K562 (cell line): Measurements from ENCODE around the gene GOT2. TPM values are rescaled to one million over a fixed set of nuclear protein-coding genes. Genes with fewer than 3 reads are reported as not detected.

Experiments used
- ATAC-seq: fragments of 200-7000 bp; cut with Tn5 transposase; 3 replicates; pipeline ENCODE4 v1.9.1; 2020; ENCODE audit warnings: moderate library complexity
- BruUV-seq: library from RNA; stranded (reverse); fragments of 400-500 nt; replicated peaks from 2 replicates; lab custom pipeline; 2021; lab: Mats Ljungman, UMichigan
- CTCF ChIA-PET: fragments of 300-600 bp; formaldehyde crosslinking; extraction: SDS; loops from one replicate; lab custom pipeline; 2021; ENCODE audit warnings: low intra/inter-chr PET ratio; lab: Yijun Ruan, JAX
- POLR2A ChIA-PET: fragments of 300-600, 350-650 bp; sonication (Branson Sonifier 250); formaldehyde crosslinking; extraction: SDS; loops from one replicate; lab custom pipeline; 2021; ENCODE audit warnings: antibody characterized with exemption, inconsistent platforms; lab: Yijun Ruan, JAX
- DNase-seq, 4 experiments: peaks; one replicate each; pipeline versions ENCODE4 v3.0.0 to v3.0.0-alpha.2; 2011 to 2018; ENCODE audit warnings: low spot score in 3 of 4, mixed read lengths in 3 of 4; ENCODE audit errors: extremely low read depth in 1 of 4
- FAIRE-seq: peaks from 2 replicates; lab custom pipeline; 2011; peaks lifted over from hg19 to GRCh38; lab: Jason Lieb, UNC
- H2AFZ ChIP-seq: 2 replicates; pipeline ENCODE4 v1.6.0; 2011; ENCODE audit warnings: low read depth, low read length, control low read depth, inconsistent platforms
- H3K27ac ChIP-seq: fragments of 200-600 bp; 3 replicates; pipeline ENCODE4 v1.8.0; 2011; ENCODE audit warnings: low read depth, mild to moderate bottlenecking, control low read depth, inconsistent platforms, low read length, moderate library complexity, mixed read lengths; ENCODE audit errors: extremely low read depth
- H3K27me3 ChIP-seq, 2 experiments: fragments of 300-600 bp in 1 of 2; 2 replicates in 1 of 2; 3 replicates in 1 of 2; pipeline versions ENCODE4 v1.6.0 to v1.8.0; 2011; ENCODE audit warnings: inconsistent platforms in 2 of 2, low read length in 2 of 2, mild to moderate bottlenecking in 1 of 2, mixed read lengths in 1 of 2, moderate library complexity in 1 of 2; ENCODE audit not compliant: control insufficient read depth in 2 of 2, insufficient read depth in 2 of 2
- H3K36me3 ChIP-seq: fragments of 300-600 bp; 3 replicates; pipeline ENCODE4 v1.8.0; 2011; ENCODE audit warnings: mild to moderate bottlenecking, low read length, inconsistent platforms; ENCODE audit not compliant: control insufficient read depth, insufficient read depth
- H3K4me1 ChIP-seq, 2 experiments: fragments of 200-600 bp in 1 of 2; replicated peaks in 1 of 2; 2 replicates in 1 of 2; 3 replicates in 1 of 2; pipeline versions ENCODE4 v1.5.1 to v1.8.0; 2011; ENCODE audit warnings: inconsistent platforms in 2 of 2, low read length in 2 of 2, mild to moderate bottlenecking in 1 of 2, mixed read lengths in 1 of 2, moderate library complexity in 1 of 2; ENCODE audit not compliant: control insufficient read depth in 2 of 2, insufficient read depth in 2 of 2
- H3K4me2 ChIP-seq: 2 replicates; pipeline ENCODE4 v1.6.1; 2011; ENCODE audit warnings: low read length, control low read depth, inconsistent platforms, mixed read lengths; ENCODE audit not compliant: insufficient read depth
- H3K4me3 ChIP-seq: fragments of 200-600 bp; sonication (generic), shearing (Covaris generic); 2 replicates; pipeline ENCODE4 v1.5.1; 2016; ENCODE audit warnings: control low read depth, inconsistent platforms
- H3K79me2 ChIP-seq: fragments of 200-600 bp; 3 replicates; pipeline ENCODE4 v1.8.0; 2011; ENCODE audit warnings: low read length, inconsistent platforms; ENCODE audit not compliant: control insufficient read depth, insufficient read depth
- H3K9ac ChIP-seq, 2 experiments: 2 replicates each; pipeline versions ENCODE4 v1.6.0 to v1.6.1; 2011; ENCODE audit warnings: low read depth in 2 of 2, low read length in 2 of 2, control low read depth in 1 of 2, inconsistent platforms in 1 of 2, mild to moderate bottlenecking in 1 of 2, mixed read lengths in 1 of 2; ENCODE audit not compliant: insufficient read depth in 1 of 2
- H3K9me1 ChIP-seq: one replicate; pipeline ENCODE4 v1.6.0; 2011; ENCODE audit warnings: inconsistent platforms, mild to moderate bottlenecking, low read length, moderate library complexity; ENCODE audit not compliant: control insufficient read depth, insufficient read depth
- H3K9me3 ChIP-seq: replicated peaks from 2 replicates; pipeline ENCODE4 v1.5.1; 2011; ENCODE audit warnings: low read depth, low read length, inconsistent platforms; ENCODE audit not compliant: control insufficient read depth, insufficient read depth
- H4K20me1 ChIP-seq: replicated peaks from 2 replicates; pipeline ENCODE4 v1.6.1; 2011; ENCODE audit warnings: low read length, inconsistent platforms, mixed read lengths; ENCODE audit not compliant: control insufficient read depth, insufficient read depth
- KLF1 ChIP-seq: fragments of 450-650 bp; IDR thresholded peaks from 2 replicates; pipeline ENCODE4 v1.6.1; 2016; ENCODE audit warnings: missing genetic modification characterization, missing compliant biosample characterization
- NFXL1 ChIP-seq: fragments of 450-650 bp; formaldehyde crosslinking; IDR thresholded peaks from 2 replicates; pipeline ENCODE4 v1.4.0; 2021; ENCODE audit warnings: mild to moderate bottlenecking
- PHF20 ChIP-seq: fragments of 450-650 bp; IDR thresholded peaks from 2 replicates; pipeline ENCODE4 v1.6.1; 2018; ENCODE audit not compliant: partially characterized antibody
- SPI1 ChIP-seq: IDR thresholded peaks from 2 replicates; pipeline ENCODE4 v1.6.1; 2011; ENCODE audit warnings: low read depth, low read length, control low read depth, borderline replicate concordance
- WGBS: fragments of 100-300 bp; shearing (Covaris generic); methylation state at CpG from one replicate; pipeline ENCODE4 v1.1.6; 2016; ENCODE audit warnings: low coverage, mixed read lengths; ENCODE audit not compliant: insufficient coverage; ENCODE audit errors: missing lambda C conversion rate; 5-methylcytosine and 5-hydroxymethylcytosine counted together
- in situ Hi-C: fragments of 300-500 bp; cut with MboI; formaldehyde crosslinking; loops from 4 replicates; pipeline ENCODE4 v1.15.0; 2018; ENCODE audit warnings: inconsistent platforms, mixed read lengths
- intact Hi-C: fragments of 100-400 bp; cut with micrococcal nuclease; formaldehyde crosslinking; loops from 2 replicates; pipeline ENCODE4 v1.14.2; 2022
- polyA plus RNA-seq, 8 experiments: library from polyadenylated mRNA; depleted of rRNA in 4 of 8; stranded (reverse) in 5 of 8; unstranded in 3 of 8; fragments of >200 nt; fragmentation: Nextera tagmentation in 2 of 8; fragmentation: Illumina TruSeq in 1 of 8; extraction: Ambion mirVana in 2 of 8; extraction: Trizol in 1 of 8; gene quantifications; 2 replicates each; pipeline versions ENCODE4 v1.2.1 to v1.2.3, GENCODE V29; 2011 to 2014; ENCODE audit warnings: inconsistent platforms in 1 of 8, missing spikeins in 1 of 8
- total RNA-seq, 7 experiments: library from RNA; depleted of rRNA in 6 of 7; stranded (reverse); fragments of >200 nt in 6 of 7; fragmentation: Illumina TruSeq in 2 of 7; extraction: Trizol in 2 of 7; gene quantifications; 2 replicates each; pipeline versions ENCODE4 v1.2.1 to v1.2.3, GENCODE V29; 2011 to 2021; ENCODE audit warnings: low replicate concordance in 1 of 7
- TF ChIP-seq, protein P1 (sequence below): sonication (generic); formaldehyde crosslinking; IDR thresholded peaks from 2 replicates; pipeline ENCODE4 v1.9.0; 2022; ENCODE audit warnings: mild to moderate bottlenecking, missing genetic modification reagents

The GOT2 gene
- total and polyA plus RNA-seq, 9 of the 15 experiments (the other 6 are each of a cell fraction or from before 2014, with no cell fraction given): 43.1 to 190 (median 80.2) TPM

- TF ChIP-seq, protein P1, sequence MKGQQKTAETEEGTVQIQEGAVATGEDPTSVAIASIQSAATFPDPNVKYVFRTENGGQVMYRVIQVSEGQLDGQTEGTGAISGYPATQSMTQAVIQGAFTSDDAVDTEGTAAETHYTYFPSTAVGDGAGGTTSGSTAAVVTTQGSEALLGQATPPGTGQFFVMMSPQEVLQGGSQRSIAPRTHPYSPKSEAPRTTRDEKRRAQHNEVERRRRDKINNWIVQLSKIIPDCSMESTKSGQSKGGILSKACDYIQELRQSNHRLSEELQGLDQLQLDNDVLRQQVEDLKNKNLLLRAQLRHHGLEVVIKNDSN: peak; percentile 100
- TF ChIP-seq PHF20: peak; percentile 96
- no peak for TF ChIP-seq NFXL1 (CRISPR knock-in tag)
Measured at GRCh38 chr16:58684354-58685083, 49.6 kb downstream of the GOT2 start, which contains the start of gene SLC38A7 (continued).

DNA sequence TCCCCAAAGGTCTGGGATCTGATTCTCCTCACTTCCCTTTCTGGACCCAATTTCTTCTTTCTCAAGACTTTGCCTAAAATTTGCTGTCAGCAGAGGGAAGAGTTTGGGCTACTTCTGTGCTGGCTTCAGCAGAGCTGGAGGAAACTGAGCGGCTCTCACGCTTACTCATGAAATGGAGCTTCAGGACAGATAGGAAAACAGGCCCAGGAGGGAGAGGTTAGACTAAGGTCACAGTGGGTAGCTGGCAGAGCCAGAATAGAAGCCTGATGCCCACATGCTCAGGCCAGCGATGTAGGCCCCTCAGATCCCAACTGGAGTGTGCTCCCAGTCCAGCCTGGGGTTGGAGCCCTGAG lies 50.1 kb downstream of the GOT2 start:
- H3K9me3 ChIP-seq: no peaks in the 10 kb centered on the region
- peak overlapping the region; percentile 77 to 99; a peak in 3 of 4 replicates for H3K9ac ChIP-seq
- CTCF ChIA-PET: no interaction called here
- H3K36me3 ChIP-seq: 0 out of 3 replicates have a peak, but pooled peaks cover 4% of the 10 kb centered on the region
- 0 out of 3 replicates have a peak, but pooled peaks cover 3% of the 10 kb centered on the region for H3K79me2 ChIP-seq
- H4K20me1 ChIP-seq: no peaks in the 10 kb centered on the region
- H3K9me1 ChIP-seq: no peaks in the 10 kb centered on the region
- ATAC-seq (peak; percentile 34), DNase-seq (peak in 1 of 4 experiments; percentile 23), FAIRE-seq (no peak)
- H3K4me3 ChIP-seq: peak overlapping the region; percentile 76
- H3K27ac ChIP-seq: peak overlapping the region; percentile 50
- POLR2A ChIA-PET: interaction anchor here (0.6 to 1.6 kb wide), 4 partner anchors 12 to 81 kb away, joined by 3 to 5 read pairs (median 4); partner anchors contain the start of gene GOT2
- no peaks in the 10 kb centered on the region for H3K27me3 ChIP-seq
- peaks cover 4 to 16% of the 10 kb centered on the region in 2 experiments; a peak in 3 of 5 replicates for H3K4me1 ChIP-seq
- TF ChIP-seq SPI1 (peak; percentile 27; the same call in 1 of the 2 replicates), KLF1 (tag) (no peak)
- 0% methylated on average over 3 of the region's 3 CpGs for WGBS
- no TSS peak for BruUV-seq
- in situ Hi-C loops (no loop called here), intact Hi-C loops (no loop called here)
- peak overlapping the region; percentile 85 for H3K4me2 ChIP-seq
- H2AFZ ChIP-seq: peak overlapping the region; percentile 97
